Astrocyte of the hippocampus (primary cell): ENCODE measurements around the gene ADAM29.
"Not testable (repeated sequence)": the region's sequence is repeated elsewhere in the genome, so short reads cannot be mapped to it uniquely, and the experiment has no call there.

Source experiments
- DNase-seq: peaks from one replicate; pipeline ENCODE4 v3.0.0; 2011; ENCODE audit warnings: low read depth, low spot score

Gene ADAM29

GRCh38 chr4:174948826-174949225 lies 30.7 kb downstream of the ADAM29 start:
- no peak for DNase-seq

GRCh38 chr4:174972911-174973310 lies 54.8 kb downstream of the ADAM29 start:
- DNase-seq, result no peak

GRCh38 chr4:174973336-174973735 lies 55.2 kb downstream of the ADAM29 start:
- no peak for DNase-seq

- no peak for DNase-seq
These were observed 65.1 kb downstream of the ADAM29 start for GRCh38 chr4:174983128-174983750.

GRCh38 chr4:174983870-174984269 lies 65.7 kb downstream of the ADAM29 start:
- DNase-seq, result not testable (repeated sequence)

GRCh38 chr4:174989791-174990190 lies 71.6 kb downstream of the ADAM29 start:
- DNase-seq, result no peak

GRCh38 chr4:174993916-174994315 lies 75.8 kb downstream of the ADAM29 start:
- no peak for DNase-seq

- DNase-seq, result no peak
These were observed 77.9 kb downstream of the ADAM29 start for GRCh38 chr4:174996079-174996478.

- peak; percentile 29 for DNase-seq
These were observed 81.2 kb downstream of the ADAM29 start for GRCh38 chr4:174999407-174999806.

- no peak for DNase-seq
These were observed 99.6 kb downstream of the ADAM29 start for GRCh38 chr4:175017751-175018150.

GRCh38 chr4:175019447-175019846 lies 101.3 kb downstream of the ADAM29 start:
- DNase-seq, result not testable (repeated sequence)
